Measurements from ENCODE around the gene MYOM3. TPM values are rescaled to one million over a fixed set of nuclear protein-coding genes. Genes with fewer than 3 reads are reported as not detected.

The MYOM3 gene
- total and polyA plus RNA-seq, 8 donors: 0.12 to 1.8 (median 0.18) TPM; not detected in 1

- Histone ChIP-seq H3K4me3 (no peak overlapping the region), H3K27ac (no peak overlapping the region), H3K4me1 (peaks cover 0 to 15% (median 9%) of the 10 kb centered on the region in 4 donors), H3K36me3 (no peaks in the 10 kb centered on the region), H3K9me3 (no peaks in the 10 kb centered on the region), H3K27me3 (peaks cover 0 to 15% (median 0%) of the 10 kb centered on the region in 3 donors)
- DNase-seq: peak in 1 of 2 donors; percentile 74
- intact Hi-C loops (cut with DNase I; ENCODE audit: low total_unique reads): no loop called here
- WGBS, 5 donors: 66 to 81% (median 76%) methylated on average over 12 to 22 of the region's 22 CpGs
- TF ChIP-seq CTCF (IDR thresholded peaks at IDR 0.05) (no peak), POLR2AphosphoS5 (IDR thresholded peaks at IDR 0.05) (no peak), EP300 (IDR thresholded peaks at IDR 0.05) (no peak)
Measured at GRCh38 chr1:24108334-24109165, 3.4 kb downstream of the MYOM3 start.

GRCh38 chr1:24107462-24108138 is 4.3 kb downstream of the MYOM3 start:
- TF ChIP-seq POLR2A (IDR thresholded peaks at IDR 0.05): no peak
- H3K4me3 ChIP-seq: no peak overlapping the region
- H3K4me1 ChIP-seq: peaks cover 0 to 19% (median 7%) of the 10 kb centered on the region in 4 donors
- no peaks in the 10 kb centered on the region for H3K36me3 ChIP-seq
- peak in 1 of 2 donors; percentile 45 for DNase-seq
- peaks cover 0 to 11% (median 0%) of the 10 kb centered on the region in 3 donors for H3K27me3 ChIP-seq
- H3K9me3 ChIP-seq: no peaks in the 10 kb centered on the region
- H3K27ac ChIP-seq: no peak overlapping the region
- intact Hi-C loops (cut with DNase I; ENCODE audit: low total_unique reads): no loop called here
- WGBS, 5 donors: 78 to 91% (median 87%) methylated on average over 9 to 18 of the region's 18 CpGs

DNA sequence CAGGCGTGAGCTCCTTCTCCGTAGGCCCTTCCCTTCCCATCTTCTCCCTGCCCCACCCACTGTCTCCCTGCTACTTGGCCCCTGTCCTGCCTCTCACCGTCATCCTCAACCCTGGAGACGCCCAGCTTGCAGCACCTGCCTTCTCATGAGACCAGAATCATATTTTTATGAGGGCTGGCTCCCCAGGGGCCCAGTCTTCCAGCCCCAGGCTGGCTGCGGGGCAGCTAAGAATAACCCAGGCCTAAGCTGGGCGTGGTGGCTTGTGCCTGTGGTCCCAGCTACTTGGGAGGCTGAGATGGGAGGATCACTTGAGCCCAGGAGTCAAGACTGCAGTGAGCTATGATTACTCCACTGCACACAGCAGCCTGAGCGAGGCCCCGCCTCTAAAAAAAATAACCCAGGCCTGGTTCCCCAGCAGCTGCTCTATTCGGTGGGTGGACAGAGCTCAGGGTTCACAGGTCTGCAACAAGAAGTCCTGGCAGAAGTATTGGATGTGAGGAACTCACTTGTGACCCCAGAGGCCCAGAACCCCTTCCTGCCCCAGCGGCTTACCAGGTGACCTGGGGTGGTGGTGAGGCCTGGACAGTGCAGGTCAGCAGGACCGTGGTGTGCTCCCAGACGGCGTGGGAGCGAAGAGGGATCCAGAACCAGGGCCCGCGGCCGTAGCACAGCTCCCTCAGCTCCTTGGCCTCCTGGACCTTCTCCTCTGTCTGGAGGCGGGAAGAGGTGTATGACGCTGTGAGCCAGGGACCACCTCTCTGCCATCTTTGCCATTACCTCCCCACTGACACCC is 6.4 kb downstream of the MYOM3 start:
- TF ChIP-seq CTCF (IDR thresholded peaks at IDR 0.05) (no peak), POLR2A (IDR thresholded peaks at IDR 0.05) (no peak), EP300 (IDR thresholded peaks at IDR 0.05) (no peak)
- no peaks in the 10 kb centered on the region for H3K27me3 ChIP-seq
- no peak overlapping the region for H3K4me3 ChIP-seq
- H3K27ac ChIP-seq: no peak overlapping the region
- 85 to 90% (median 87%) methylated on average over 18 to 19 of the region's 19 CpGs for WGBS, 5 donors
- no peaks in the 10 kb centered on the region for H3K9me3 ChIP-seq
- DNase-seq: no peak
- peaks cover 0 to 8% (median 0%) of the 10 kb centered on the region in 4 donors for H3K4me1 ChIP-seq
- H3K36me3 ChIP-seq: no peaks in the 10 kb centered on the region
- intact Hi-C loops (cut with DNase I; ENCODE audit: low total_unique reads): no loop called here

DNA sequence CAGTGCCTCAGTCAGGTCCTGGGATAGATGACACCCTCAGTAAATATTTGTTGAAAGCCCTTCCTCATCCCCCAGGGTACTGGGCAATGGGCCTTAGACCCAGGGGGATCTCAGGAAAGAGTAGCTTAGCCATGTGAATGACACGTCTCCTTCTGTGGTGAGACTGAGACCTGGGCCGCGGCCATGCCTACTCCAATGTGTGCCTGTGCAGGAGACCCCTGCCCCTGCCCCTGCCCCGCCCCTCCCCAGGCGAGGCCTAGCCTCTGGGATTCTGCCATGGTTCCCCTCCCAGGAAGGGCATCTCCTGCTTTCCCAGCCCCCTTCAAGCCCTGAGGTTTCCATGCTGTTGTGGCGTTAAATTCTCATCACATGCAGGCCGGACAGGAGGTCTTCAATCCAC is 7.1 kb downstream of the MYOM3 start:
- Histone ChIP-seq H3K36me3 (no peaks in the 10 kb centered on the region), H3K4me1 (peaks cover 0 to 8% (median 0%) of the 10 kb centered on the region in 4 donors), H3K9me3 (no peaks in the 10 kb centered on the region), H3K27ac (no peak overlapping the region), H3K4me3 (no peak overlapping the region), H3K27me3 (no peaks in the 10 kb centered on the region)
- TF ChIP-seq POLR2AphosphoS5 (IDR thresholded peaks at IDR 0.05): no peak
- no peak for TF ChIP-seq POLR2A (IDR thresholded peaks at IDR 0.05)
- no peak for TF ChIP-seq EP300 (IDR thresholded peaks at IDR 0.05)
- no peak for TF ChIP-seq CTCF (IDR thresholded peaks at IDR 0.05)
- no peak for DNase-seq
- intact Hi-C loops (cut with DNase I; ENCODE audit: low total_unique reads): no loop called here
- WGBS, 5 donors: 87 to 95% (median 89%) methylated on average over 2 to 7 of the region's 7 CpGs

All from stomach (tissue), 9 donors.